Amygdala (tissue), 56 donors: ENCODE measurements around the gene NKAPL.
"Not testable (repeated sequence)": the region's sequence is repeated elsewhere in the genome, so short reads cannot be mapped to it uniquely, and the experiment has no call there.

Source experiments
- DNase-seq, 56 donors: peaks; one replicate each; lab custom pipeline; 2025; lab: John Stamatoyannopoulos, UW

NKAPL gene

GRCh38 chr6:28291573-28291972 is 32.5 kb downstream of the NKAPL start:
- no peak for DNase-seq

- DNase-seq, result no peak
These were observed 36.2 kb downstream of the NKAPL start for GRCh38 chr6:28295326-28295725.

- DNase-seq, result no peak
These were observed 37.5 kb downstream of the NKAPL start for GRCh38 chr6:28296520-28297060.

GRCh38 chr6:28303570-28303969 is 44.5 kb downstream of the NKAPL start:
- DNase-seq, result no peak

GRCh38 chr6:28306363-28306762 is 47.3 kb downstream of the NKAPL start:
- not testable (repeated sequence) for DNase-seq
